ENCODE measurements around the gene CCNDBP1. TPM values are rescaled to one million over a fixed set of nuclear protein-coding genes. Genes with fewer than 3 reads are reported as not detected.
"Not testable (repeated sequence)": the region's sequence is repeated elsewhere in the genome, so short reads cannot be mapped to it uniquely, and the experiment has no call there.

The CCNDBP1 gene
- polyA plus RNA-seq, 2 of the 4 experiments (the other 2 are of a cell fraction) = 24.3 to 44.8 TPM

DNA sequence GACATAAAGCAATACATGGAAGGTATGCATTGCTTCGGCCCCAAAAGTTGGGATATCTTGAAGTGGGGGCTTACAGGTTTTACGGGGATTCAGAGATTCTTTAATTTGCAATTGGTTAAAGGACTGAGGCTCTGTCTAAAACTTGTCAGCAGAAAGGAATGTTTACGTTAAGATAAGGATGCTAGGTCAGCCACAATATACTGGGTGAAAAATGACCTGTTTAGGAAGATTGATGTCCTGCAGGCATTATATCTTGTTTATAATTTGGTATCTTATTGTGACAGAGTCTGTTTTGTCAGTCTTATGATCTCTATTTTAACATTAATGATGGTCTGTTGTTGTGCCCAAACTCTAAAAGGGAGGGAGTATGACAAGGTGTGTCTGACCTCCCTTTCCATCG, 15.3 kb upstream of the CCNDBP1 start:
- Histone ChIP-seq H3K4me3 (no peak overlapping the region), H3K4me1 (peaks cover 8% of the 10 kb centered on the region; the same call in 2 of the 3 replicates), H3K27ac (no peak overlapping the region), H3K9me3 (no peaks in the 10 kb centered on the region), H3K4me2 (no peak overlapping the region)
- ChIA-PET CTCF (no interaction called here), POLR2A (no interaction called here)
- 82% methylated on average over 4 of the region's 4 CpGs for WGBS (ENCODE audit: missing lambda C conversion rate)
- no peak for TF ChIP-seq RNF2 (IDR thresholded peaks at IDR 0.05; ENCODE audit: borderline replicate concordance, low read depth)
- no peak for TF ChIP-seq BHLHE40 (IDR thresholded peaks at IDR 0.05; ENCODE audit: low read depth, low read length)
- TF ChIP-seq SMC3 (IDR thresholded peaks at IDR 0.05) = no peak
- no peak for TF ChIP-seq KDM1A (IDR thresholded peaks at IDR 0.05; ENCODE audit: low read depth)
- no peak for TF ChIP-seq EHF (CRISPR knock-in tag; IDR thresholded peaks at IDR 0.05)
- TF ChIP-seq RAD21 (conservative IDR thresholded peaks at IDR 0.05 in 1 of 2, IDR thresholded peaks at IDR 0.05 in 1 of 2) = no peak
- TF ChIP-seq TP53 (CRISPR knock-in tag; IDR thresholded peaks at IDR 0.05) = no peak
- TF ChIP-seq CHD2 (IDR thresholded peaks at IDR 0.05; ENCODE audit: low read length, partially characterized antibody) = no peak
- TF ChIP-seq, protein P1, sequence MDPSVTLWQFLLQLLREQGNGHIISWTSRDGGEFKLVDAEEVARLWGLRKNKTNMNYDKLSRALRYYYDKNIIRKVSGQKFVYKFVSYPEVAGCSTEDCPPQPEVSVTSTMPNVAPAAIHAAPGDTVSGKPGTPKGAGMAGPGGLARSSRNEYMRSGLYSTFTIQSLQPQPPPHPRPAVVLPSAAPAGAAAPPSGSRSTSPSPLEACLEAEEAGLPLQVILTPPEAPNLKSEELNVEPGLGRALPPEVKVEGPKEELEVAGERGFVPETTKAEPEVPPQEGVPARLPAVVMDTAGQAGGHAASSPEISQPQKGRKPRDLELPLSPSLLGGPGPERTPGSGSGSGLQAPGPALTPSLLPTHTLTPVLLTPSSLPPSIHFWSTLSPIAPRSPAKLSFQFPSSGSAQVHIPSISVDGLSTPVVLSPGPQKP (IDR thresholded peaks at IDR 0.05; ENCODE audit: low read depth, low read length) = no peak
- TF ChIP-seq, protein P2, sequence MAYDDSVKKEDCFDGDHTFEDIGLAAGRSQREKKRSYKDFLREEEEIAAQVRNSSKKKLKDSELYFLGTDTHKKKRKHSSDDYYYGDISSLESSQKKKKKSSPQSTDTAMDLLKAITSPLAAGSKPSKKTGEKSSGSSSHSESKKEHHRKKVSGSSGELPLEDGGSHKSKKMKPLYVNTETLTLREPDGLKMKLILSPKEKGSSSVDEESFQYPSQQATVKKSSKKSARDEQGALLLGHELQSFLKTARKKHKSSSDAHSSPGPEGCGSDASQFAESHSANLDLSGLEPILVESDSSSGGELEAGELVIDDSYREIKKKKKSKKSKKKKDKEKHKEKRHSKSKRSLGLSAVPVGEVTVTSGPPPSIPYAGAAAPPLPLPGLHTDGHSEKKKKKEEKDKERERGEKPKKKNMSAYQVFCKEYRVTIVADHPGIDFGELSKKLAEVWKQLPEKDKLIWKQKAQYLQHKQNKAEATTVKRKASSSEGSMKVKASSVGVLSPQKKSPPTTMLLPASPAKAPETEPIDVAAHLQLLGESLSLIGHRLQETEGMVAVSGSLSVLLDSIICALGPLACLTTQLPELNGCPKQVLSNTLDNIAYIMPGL (CRISPR knock-in tag; IDR thresholded peaks at IDR 0.05; ENCODE audit: borderline replicate concordance) = no peak
- TF ChIP-seq HEYL (CRISPR knock-in tag; IDR thresholded peaks at IDR 0.05) = no peak
- DNase-seq (ENCODE audit: low read depth in 1 of 2, low spot score in 1 of 2) = no peak
- no peak for ATAC-seq
- FAIRE-seq = no peak

DNA sequence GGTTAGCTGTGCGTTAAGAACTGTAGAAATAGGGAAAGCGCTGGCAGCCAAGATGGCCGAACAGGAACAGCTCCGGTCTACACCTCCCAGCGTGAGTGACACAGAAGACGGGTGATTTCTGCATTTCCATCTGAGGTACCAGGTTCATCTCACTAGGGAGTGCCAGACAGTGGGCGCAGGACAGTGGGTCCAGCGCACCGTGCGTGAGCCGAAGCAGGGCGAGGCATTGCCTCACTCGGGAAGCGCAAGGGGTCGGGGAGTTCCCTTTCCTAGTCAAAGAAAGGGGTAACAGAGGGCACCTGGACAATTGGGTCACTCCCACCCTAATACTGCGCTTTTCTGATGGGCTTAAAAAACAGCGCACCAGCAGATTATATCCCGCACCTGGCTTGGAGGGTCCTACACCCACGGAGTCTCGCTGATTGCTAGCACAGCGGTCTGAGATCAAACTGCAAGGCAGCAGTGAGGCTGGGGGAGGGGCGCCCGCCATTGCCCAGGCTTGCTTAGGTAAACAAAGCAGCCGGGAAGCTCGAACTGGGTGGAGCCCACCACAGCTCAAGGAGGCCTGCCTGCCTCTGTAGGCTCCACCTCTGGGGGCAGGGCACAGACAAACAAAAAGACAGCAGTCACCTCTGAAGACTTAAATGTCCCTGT, 9.4 kb upstream of the CCNDBP1 start:
- CTCF ChIA-PET; ATAC-seq; H3K9me3 ChIP-seq; H3K4me3 ChIP-seq; FAIRE-seq; H3K27ac ChIP-seq; H3K4me1 ChIP-seq; H3K4me2 ChIP-seq; DNase-seq (ENCODE audit: low read depth in 1 of 2, low spot score in 1 of 2); POLR2A ChIA-PET: not testable (repeated sequence)
- 90% methylated on average over 24 of the region's 25 CpGs for WGBS (ENCODE audit: missing lambda C conversion rate)

DNA sequence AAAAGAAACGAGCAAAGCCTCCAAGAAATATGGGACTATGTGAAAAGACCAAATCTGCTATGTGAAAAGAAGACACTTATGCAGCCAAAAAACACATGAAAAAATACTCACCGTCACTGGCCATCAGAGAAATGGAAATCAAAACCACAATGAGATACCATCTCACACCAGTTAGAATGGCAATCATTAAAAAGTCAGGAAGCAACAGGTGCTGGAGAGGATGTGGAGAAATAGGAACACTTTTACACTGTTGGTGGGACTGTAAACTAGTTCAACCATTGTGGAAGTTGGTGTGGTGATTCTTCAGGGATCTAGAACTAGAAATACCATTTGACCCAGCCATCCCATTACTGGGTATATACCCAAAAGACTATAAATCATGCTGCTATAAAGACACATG, 8.1 kb upstream of the CCNDBP1 start:
- H3K9me3 ChIP-seq; H3K4me1 ChIP-seq; CTCF ChIA-PET; POLR2A ChIA-PET; DNase-seq (ENCODE audit: low read depth in 1 of 2, low spot score in 1 of 2); H3K27ac ChIP-seq; H3K4me3 ChIP-seq; ATAC-seq; H3K4me2 ChIP-seq; FAIRE-seq: not testable (repeated sequence)
- 97% methylated on average over 2 of the region's 2 CpGs for WGBS (ENCODE audit: missing lambda C conversion rate)

DNA sequence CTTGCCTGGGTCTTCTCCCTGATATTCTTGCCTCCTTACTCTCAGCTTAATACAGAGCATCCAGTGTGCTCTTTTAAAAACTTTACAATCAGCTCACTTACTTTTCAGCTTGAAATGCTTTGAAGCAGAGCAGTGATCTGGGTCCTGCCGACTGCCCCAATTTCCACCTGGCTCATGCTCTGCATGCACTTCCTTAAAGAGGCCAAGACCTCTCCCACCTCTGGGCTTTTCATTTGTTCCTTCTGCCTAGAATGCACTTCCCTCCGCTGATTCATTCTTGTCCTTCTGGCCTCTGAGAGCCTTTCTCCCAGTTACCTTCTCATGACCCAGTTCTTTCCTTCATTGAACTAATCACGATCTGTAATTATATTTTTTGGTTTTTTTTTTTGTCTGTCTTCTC, 1.9 kb upstream of the CCNDBP1 start:
- no peak for TF ChIP-seq POLR2AphosphoS2 (conservative IDR thresholded peaks at IDR 0.05; ENCODE audit: low read length)
- TF ChIP-seq, protein P3, sequence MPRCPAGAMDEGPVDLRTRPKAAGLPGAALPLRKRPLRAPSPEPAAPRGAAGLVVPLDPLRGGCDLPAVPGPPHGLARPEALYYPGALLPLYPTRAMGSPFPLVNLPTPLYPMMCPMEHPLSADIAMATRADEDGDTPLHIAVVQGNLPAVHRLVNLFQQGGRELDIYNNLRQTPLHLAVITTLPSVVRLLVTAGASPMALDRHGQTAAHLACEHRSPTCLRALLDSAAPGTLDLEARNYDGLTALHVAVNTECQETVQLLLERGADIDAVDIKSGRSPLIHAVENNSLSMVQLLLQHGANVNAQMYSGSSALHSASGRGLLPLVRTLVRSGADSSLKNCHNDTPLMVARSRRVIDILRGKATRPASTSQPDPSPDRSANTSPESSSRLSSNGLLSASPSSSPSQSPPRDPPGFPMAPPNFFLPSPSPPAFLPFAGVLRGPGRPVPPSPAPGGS (IDR thresholded peaks at IDR 0.05) = no peak
- TF ChIP-seq POLR2A (IDR thresholded peaks at IDR 0.05; ENCODE audit: low read length) = no peak
- TF ChIP-seq RAD21 (conservative IDR thresholded peaks at IDR 0.05 in 1 of 2, IDR thresholded peaks at IDR 0.05 in 1 of 2) = no peak
- no peak for TF ChIP-seq CBX8 (IDR thresholded peaks at IDR 0.05)
- TF ChIP-seq, protein P4, sequence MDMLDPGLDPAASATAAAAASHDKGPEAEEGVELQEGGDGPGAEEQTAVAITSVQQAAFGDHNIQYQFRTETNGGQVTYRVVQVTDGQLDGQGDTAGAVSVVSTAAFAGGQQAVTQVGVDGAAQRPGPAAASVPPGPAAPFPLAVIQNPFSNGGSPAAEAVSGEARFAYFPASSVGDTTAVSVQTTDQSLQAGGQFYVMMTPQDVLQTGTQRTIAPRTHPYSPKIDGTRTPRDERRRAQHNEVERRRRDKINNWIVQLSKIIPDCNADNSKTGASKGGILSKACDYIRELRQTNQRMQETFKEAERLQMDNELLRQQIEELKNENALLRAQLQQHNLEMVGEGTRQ (IDR thresholded peaks at IDR 0.05) = no peak
- no peak for TF ChIP-seq CBX2 (IDR thresholded peaks at IDR 0.05; ENCODE audit: borderline replicate concordance, low read depth)
- no peak for TF ChIP-seq MAZ (IDR thresholded peaks at IDR 0.05; ENCODE audit: borderline replicate concordance, low read depth, low read length)
- TF ChIP-seq, protein P5, sequence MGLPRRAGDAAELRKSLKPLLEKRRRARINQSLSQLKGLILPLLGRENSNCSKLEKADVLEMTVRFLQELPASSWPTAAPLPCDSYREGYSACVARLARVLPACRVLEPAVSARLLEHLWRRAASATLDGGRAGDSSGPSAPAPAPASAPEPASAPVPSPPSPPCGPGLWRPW (IDR thresholded peaks at IDR 0.05) = no peak
- POLR2A ChIA-PET = no interaction called here
- Histone ChIP-seq H3K4me1 (peaks cover 6% of the 10 kb centered on the region; the same call in 2 of the 3 replicates), H3K27ac (no peak overlapping the region), H3K4me2 (no peak overlapping the region), H3K9me3 (no peaks in the 10 kb centered on the region), H3K4me3 (no peak overlapping the region)
- ATAC-seq = no peak
- FAIRE-seq = no peak
- no peak for DNase-seq (ENCODE audit: low read depth in 1 of 2, low spot score in 1 of 2)
- 60% methylated on average over 3 of the region's 3 CpGs for WGBS (ENCODE audit: missing lambda C conversion rate)
- CTCF ChIA-PET = no interaction called here
